Activated T-helper 2 cell treated with anti-CD3 and anti-CD28 coated beads, Interferon-gamma antibody, Interleukin-2, Interleukin-4, amounts not matched to agents 10 μg/mL and 5 μg/mL and 100 μg/mL, durations not matched to agents 14 hours and 24 hours and 36 hours (primary cell): ENCODE measurements around the gene SENP3. TPM values are rescaled to one million over a fixed set of nuclear protein-coding genes. Genes with fewer than 3 reads are reported as not detected.

ENCODE experiments used
- total RNA-seq: library from RNA; stranded (reverse); gene quantifications from 2 replicates; pipeline ENCODE4 v1.2.3, GENCODE V29; 2022

SENP3 gene
- total RNA-seq, 1 donor from 2014 or later, result 69.6 TPM

Other genes starting within 250 kb of the SENP3 start
- 57.6 and 64.9 TPM in 2 replicates for gene GPS2, start 246.6 kb upstream of the SENP3 start, total RNA-seq
- 45.7 and 47.7 TPM in 2 replicates for gene NEURL4, start 232.6 kb upstream of the SENP3 start, total RNA-seq
- 361 and 382 TPM in 2 replicates for gene ACAP1, start 225.4 kb upstream of the SENP3 start, total RNA-seq
- 8.0 and 8.5 TPM in 2 replicates for gene KCTD11, start 209.8 kb upstream of the SENP3 start, total RNA-seq
- gene TMEM95, start 206.8 kb upstream of the SENP3 start, total RNA-seq, result 0.25 TPM in 1 of 2 replicates, not detected in the other
- 4.0 and 5.2 TPM in 2 replicates for gene TNK1, start 180.8 kb upstream of the SENP3 start, total RNA-seq
- gene PLSCR3, start 167.4 kb upstream of the SENP3 start, total RNA-seq, result 75.4 and 76.2 TPM in 2 replicates
- 67.3 and 67.7 TPM in 2 replicates for gene TMEM256, start 157.8 kb upstream of the SENP3 start, total RNA-seq
- gene NLGN2, start 154.1 kb upstream of the SENP3 start, total RNA-seq, result 3.9 and 4.2 TPM in 2 replicates
- not detected in 2 replicates for gene SPEM1, start 141.6 kb upstream of the SENP3 start, total RNA-seq
- gene SPEM2, start 136.3 kb upstream of the SENP3 start, total RNA-seq, result not detected in 2 replicates
- not detected in 2 replicates for gene SPEM3, start 133.1 kb upstream of the SENP3 start, total RNA-seq
- 13.4 and 14.8 TPM in 2 replicates for gene TMEM102, start 126.5 kb upstream of the SENP3 start, total RNA-seq
- 4.8 and 6.1 TPM in 2 replicates for gene FGF11, start 122.4 kb upstream of the SENP3 start, total RNA-seq
- gene CHRNB1, start 116.9 kb upstream of the SENP3 start, total RNA-seq, result 6.6 and 6.9 TPM in 2 replicates
- 20.2 and 20.3 TPM in 2 replicates for gene ZBTB4, start 82.3 kb upstream of the SENP3 start, total RNA-seq
- gene SLC35G6, start 80.5 kb upstream of the SENP3 start, total RNA-seq, result not detected in 2 replicates
- gene POLR2A, start 77.6 kb upstream of the SENP3 start, total RNA-seq, result 247 and 261 TPM in 2 replicates
- 31.8 and 36.0 TPM in 2 replicates for gene TNFSF12, start 12.9 kb upstream of the SENP3 start, total RNA-seq
- gene TNFSF13, start 3.2 kb upstream of the SENP3 start, total RNA-seq, result 2.9 and 3.5 TPM in 2 replicates
- 9.6 and 10.1 TPM in 2 replicates for gene CD68, start 17.7 kb downstream of the SENP3 start, total RNA-seq
- 98.6 and 106 TPM in 2 replicates for gene MPDU1, start 21.9 kb downstream of the SENP3 start, total RNA-seq
- gene SOX15, start 28.2 kb downstream of the SENP3 start, total RNA-seq, result 0.21 and 0.60 TPM in 2 replicates
- gene FXR2, start 53.0 kb downstream of the SENP3 start, total RNA-seq, result 59.0 and 63.1 TPM in 2 replicates
- 25.4 and 27.9 TPM in 2 replicates for gene SAT2, start 65.9 kb downstream of the SENP3 start, total RNA-seq
- 0.46 TPM in 1 of 2 replicates, not detected in the other for gene SHBG, start 68.2 kb downstream of the SENP3 start, total RNA-seq
- 0.32 and 0.37 TPM in 2 replicates for gene ATP1B2, start 89.0 kb downstream of the SENP3 start, total RNA-seq
- gene TP53, start 125.6 kb downstream of the SENP3 start, total RNA-seq, result 165 and 174 TPM in 2 replicates
- 33.2 and 34.5 TPM in 2 replicates for gene WRAP53, start 126.6 kb downstream of the SENP3 start, total RNA-seq
- not detected in 2 replicates for gene EFNB3, start 143.3 kb downstream of the SENP3 start, total RNA-seq
- not detected in 2 replicates for gene DNAH2, start 155.8 kb downstream of the SENP3 start, total RNA-seq